WTC11 (cell line): Measurements from ENCODE around the gene OR11H6. TPM values are rescaled to one million over a fixed set of nuclear protein-coding genes. Genes with fewer than 3 reads are reported as not detected.

Experiments used
- ATAC-seq: fragments of 200-7000 bp; cut with Tn5 transposase; 2 replicates; pipeline ENCODE4 v1.10.0; 2021; ENCODE audit warnings: mild to moderate bottlenecking, moderate library complexity
- CTCF ChIA-PET: fragments of 300-600 bp; sonication (Branson Sonifier 250); formaldehyde crosslinking; loops from one replicate; lab custom pipeline; 2021; ENCODE audit warnings: antibody characterized with exemption; lab: Charles Lee
- POLR2A ChIA-PET: fragments of 350-600 bp; sonication (Branson Sonifier 250); formaldehyde crosslinking; loops from one replicate; lab custom pipeline; 2021; ENCODE audit warnings: antibody characterized with exemption; lab: Charles Lee
- DNase-seq: peaks from one replicate; pipeline ENCODE4 v3.0.0; 2021; ENCODE audit warnings: low spot score
- H3K27ac Mint-ChIP-seq: 2 replicates; pipeline ENCODE4 v1.8.0; 2021; ENCODE audit warnings: mixed read lengths
- H3K27me3 Mint-ChIP-seq: 2 replicates; pipeline ENCODE4 v1.8.0; 2021; ENCODE audit warnings: low read depth, mild to moderate bottlenecking, moderate library complexity, mixed read lengths
- H3K36me3 Mint-ChIP-seq: 2 replicates; pipeline ENCODE4 v1.8.0; 2021; ENCODE audit warnings: mixed read lengths
- H3K4me1 Mint-ChIP-seq: 2 replicates; pipeline ENCODE4 v1.8.0; 2022; ENCODE audit warnings: mixed read lengths
- H3K4me3 Mint-ChIP-seq: 2 replicates; pipeline ENCODE4 v1.8.0; 2021; ENCODE audit warnings: mild to moderate bottlenecking, moderate library complexity, mixed read lengths
- H3K9me3 Mint-ChIP-seq: 2 replicates; pipeline ENCODE4 v1.8.0; 2021; ENCODE audit warnings: mixed read lengths
- ELF4 ChIP-seq: sonication (generic); formaldehyde crosslinking; IDR thresholded peaks from 2 replicates; pipeline ENCODE4 v1.8.1; 2022; ENCODE audit warnings: low read depth, mild to moderate bottlenecking, moderate library complexity, missing genetic modification reagents
- EMX1 ChIP-seq: fragments of 250-450 bp; sonication (Bioruptor Pico); IDR thresholded peaks from 2 replicates; pipeline ENCODE4 v1.8.0; 2021; ENCODE audit warnings: mild to moderate bottlenecking
- ESRRA ChIP-seq: sonication (generic); formaldehyde crosslinking; IDR thresholded peaks from 2 replicates; pipeline ENCODE4 v1.8.1; 2022; ENCODE audit warnings: mild to moderate bottlenecking, missing genetic modification reagents, borderline replicate concordance
- FOXP1 ChIP-seq: sonication (generic); formaldehyde crosslinking; IDR thresholded peaks from 2 replicates; pipeline ENCODE4 v1.8.0; 2022; ENCODE audit warnings: missing genetic modification reagents, mild to moderate bottlenecking, moderate library complexity, borderline replicate concordance
- GTF2I ChIP-seq: fragments of 250-450 bp; sonication (Bioruptor Pico); conservative IDR thresholded peaks from 2 replicates; pipeline ENCODE4 v1.4.0; 2021; ENCODE audit warnings: mild to moderate bottlenecking
- HMGA2 ChIP-seq: fragments of 250-450 bp; sonication (Bioruptor Pico); IDR thresholded peaks from 2 replicates; pipeline ENCODE4 v1.4.0; 2021; ENCODE audit warnings: mild to moderate bottlenecking, moderate library complexity
- HMGXB4 ChIP-seq: sonication (generic); formaldehyde crosslinking; IDR thresholded peaks from 2 replicates; pipeline ENCODE4 v1.8.1; 2023; ENCODE audit warnings: mild to moderate bottlenecking, moderate library complexity, missing genetic modification reagents
- MLX ChIP-seq: sonication (generic); formaldehyde crosslinking; IDR thresholded peaks from 2 replicates; pipeline ENCODE4 v1.8.1; 2023; ENCODE audit warnings: mild to moderate bottlenecking, missing genetic modification reagents, moderate library complexity
- OVOL2 ChIP-seq: fragments of 250-450 bp; sonication (Bioruptor Pico); IDR thresholded peaks from 2 replicates; pipeline ENCODE4 v1.9.0; 2021; ENCODE audit warnings: mild to moderate bottlenecking, borderline replicate concordance
- PRDM15 ChIP-seq: sonication (generic); formaldehyde crosslinking; IDR thresholded peaks from 2 replicates; pipeline ENCODE4 v1.8.0; 2022; ENCODE audit warnings: missing genetic modification reagents
- SMAD3 ChIP-seq: sonication (generic); formaldehyde crosslinking; IDR thresholded peaks from 2 replicates; pipeline ENCODE4 v1.8.0; 2022; ENCODE audit warnings: missing genetic modification reagents, mild to moderate bottlenecking, borderline replicate concordance
- SP1 ChIP-seq: sonication (generic); formaldehyde crosslinking; conservative IDR thresholded peaks from 2 replicates; pipeline ENCODE4 v1.8.1; 2022; ENCODE audit warnings: missing genetic modification reagents
- ZBTB43 ChIP-seq: sonication (generic); formaldehyde crosslinking; IDR thresholded peaks from 2 replicates; pipeline ENCODE4 v1.8.1; 2023; ENCODE audit warnings: mild to moderate bottlenecking, missing genetic modification reagents
- ZMAT4 ChIP-seq: fragments of 250-450 bp; sonication (Bioruptor Pico); IDR thresholded peaks from 2 replicates; pipeline ENCODE4 v1.9.0; 2021; ENCODE audit warnings: mild to moderate bottlenecking
- ZNF232 ChIP-seq: sonication (generic); formaldehyde crosslinking; IDR thresholded peaks from 2 replicates; pipeline ENCODE4 v1.8.0; 2022; ENCODE audit warnings: mild to moderate bottlenecking, missing genetic modification reagents
- ZNF416 ChIP-seq: fragments of 250-450 bp; sonication (Bioruptor Pico); IDR thresholded peaks from 2 replicates; pipeline ENCODE4 v1.9.0; 2021; ENCODE audit warnings: mild to moderate bottlenecking, inconsistent platforms
- total RNA-seq: library from RNA; stranded (reverse); gene quantifications from 3 replicates; pipeline ENCODE4 v1.2.3, GENCODE V29; 2021
- TF ChIP-seq, protein P1 (sequence below): sonication (generic); formaldehyde crosslinking; IDR thresholded peaks from 2 replicates; pipeline ENCODE4 v1.8.0; 2023; ENCODE audit warnings: missing genetic modification reagents
- TF ChIP-seq, protein P2 (sequence below): sonication (generic); formaldehyde crosslinking; IDR thresholded peaks from 2 replicates; pipeline ENCODE4 v1.8.1; 2023; ENCODE audit warnings: mild to moderate bottlenecking, missing genetic modification reagents
- TF ChIP-seq, protein P3 (sequence below): sonication (generic); formaldehyde crosslinking; IDR thresholded peaks from 2 replicates; pipeline ENCODE4 v1.8.0; 2022; ENCODE audit warnings: mild to moderate bottlenecking, missing genetic modification reagents
- TF ChIP-seq, protein P4 (sequence below): fragments of 250-450 bp; sonication (Bioruptor Pico); IDR thresholded peaks from 2 replicates; pipeline ENCODE4 v1.8.0; 2021; ENCODE audit warnings: mild to moderate bottlenecking

Gene OR11H6
- total RNA-seq, 1 experiment from 2014 or later = not detected

GRCh38 chr14:20190596-20190995, 32.9 kb upstream of the OR11H6 start, which contains the start of gene OR11G2:
Gene OR11G2 (plus strand): TSS chr14:20190896. CDS start chr14:20197438, 6,542 bp downstream.
- peaks cover 14% of the 10 kb centered on the region for H3K27me3 Mint-ChIP-seq
- no peak within 1 kb of the TSS for H3K27ac Mint-ChIP-seq
- no peak for ATAC-seq
- DNase-seq = no peak
- ChIA-PET POLR2A (no interaction called here), CTCF (no interaction called here)
- peaks cover 60% of the 10 kb centered on the region for H3K36me3 Mint-ChIP-seq
- TF ChIP-seq ZNF416 (no peak), FOXP1 (CRISPR knock-in tag) (no peak), ELF4 (CRISPR knock-in tag) (no peak), HMGA2 (no peak), ESRRA (no peak), ZMAT4 (CRISPR knock-in tag) (no peak), ZNF232 (CRISPR knock-in tag) (no peak), EMX1 (CRISPR knock-in tag) (no peak), MLX (CRISPR knock-in tag) (no peak), SP1 (CRISPR knock-in tag) (no peak), HMGXB4 (CRISPR knock-in tag) (no peak), GTF2I (CRISPR knock-in tag) (no peak), SMAD3 (CRISPR knock-in tag) (no peak), OVOL2 (no peak), PRDM15 (CRISPR knock-in tag) (no peak), ZBTB43 (CRISPR knock-in tag) (no peak)
- TF ChIP-seq, protein P1, sequence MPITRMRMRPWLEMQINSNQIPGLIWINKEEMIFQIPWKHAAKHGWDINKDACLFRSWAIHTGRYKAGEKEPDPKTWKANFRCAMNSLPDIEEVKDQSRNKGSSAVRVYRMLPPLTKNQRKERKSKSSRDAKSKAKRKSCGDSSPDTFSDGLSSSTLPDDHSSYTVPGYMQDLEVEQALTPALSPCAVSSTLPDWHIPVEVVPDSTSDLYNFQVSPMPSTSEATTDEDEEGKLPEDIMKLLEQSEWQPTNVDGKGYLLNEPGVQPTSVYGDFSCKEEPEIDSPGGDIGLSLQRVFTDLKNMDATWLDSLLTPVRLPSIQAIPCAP (CRISPR knock-in tag) = no peak
- TF ChIP-seq, protein P2, sequence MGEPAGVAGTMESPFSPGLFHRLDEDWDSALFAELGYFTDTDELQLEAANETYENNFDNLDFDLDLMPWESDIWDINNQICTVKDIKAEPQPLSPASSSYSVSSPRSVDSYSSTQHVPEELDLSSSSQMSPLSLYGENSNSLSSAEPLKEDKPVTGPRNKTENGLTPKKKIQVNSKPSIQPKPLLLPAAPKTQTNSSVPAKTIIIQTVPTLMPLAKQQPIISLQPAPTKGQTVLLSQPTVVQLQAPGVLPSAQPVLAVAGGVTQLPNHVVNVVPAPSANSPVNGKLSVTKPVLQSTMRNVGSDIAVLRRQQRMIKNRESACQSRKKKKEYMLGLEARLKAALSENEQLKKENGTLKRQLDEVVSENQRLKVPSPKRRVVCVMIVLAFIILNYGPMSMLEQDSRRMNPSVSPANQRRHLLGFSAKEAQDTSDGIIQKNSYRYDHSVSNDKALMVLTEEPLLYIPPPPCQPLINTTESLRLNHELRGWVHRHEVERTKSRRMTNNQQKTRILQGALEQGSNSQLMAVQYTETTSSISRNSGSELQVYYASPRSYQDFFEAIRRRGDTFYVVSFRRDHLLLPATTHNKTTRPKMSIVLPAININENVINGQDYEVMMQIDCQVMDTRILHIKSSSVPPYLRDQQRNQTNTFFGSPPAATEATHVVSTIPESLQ (CRISPR knock-in tag) = no peak
- TF ChIP-seq, protein P3, sequence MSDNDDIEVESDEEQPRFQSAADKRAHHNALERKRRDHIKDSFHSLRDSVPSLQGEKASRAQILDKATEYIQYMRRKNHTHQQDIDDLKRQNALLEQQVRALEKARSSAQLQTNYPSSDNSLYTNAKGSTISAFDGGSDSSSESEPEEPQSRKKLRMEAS (CRISPR knock-in tag) = no peak
- TF ChIP-seq, protein P4, sequence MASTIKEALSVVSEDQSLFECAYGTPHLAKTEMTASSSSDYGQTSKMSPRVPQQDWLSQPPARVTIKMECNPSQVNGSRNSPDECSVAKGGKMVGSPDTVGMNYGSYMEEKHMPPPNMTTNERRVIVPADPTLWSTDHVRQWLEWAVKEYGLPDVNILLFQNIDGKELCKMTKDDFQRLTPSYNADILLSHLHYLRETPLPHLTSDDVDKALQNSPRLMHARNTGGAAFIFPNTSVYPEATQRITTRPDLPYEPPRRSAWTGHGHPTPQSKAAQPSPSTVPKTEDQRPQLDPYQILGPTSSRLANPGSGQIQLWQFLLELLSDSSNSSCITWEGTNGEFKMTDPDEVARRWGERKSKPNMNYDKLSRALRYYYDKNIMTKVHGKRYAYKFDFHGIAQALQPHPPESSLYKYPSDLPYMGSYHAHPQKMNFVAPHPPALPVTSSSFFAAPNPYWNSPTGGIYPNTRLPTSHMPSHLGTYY (CRISPR knock-in tag) = no peak
- no peaks in the 10 kb centered on the region for H3K4me1 Mint-ChIP-seq
- H3K4me3 Mint-ChIP-seq = no peak within 1 kb of the TSS
- H3K9me3 Mint-ChIP-seq = peaks cover 92% of the 10 kb centered on the region
